Calu3 (cell line): Measurements from ENCODE around the gene EEF1AKMT1. TPM values are rescaled to one million over a fixed set of nuclear protein-coding genes. Genes with fewer than 3 reads are reported as not detected.

Experiments used
- BruUV-seq: library from RNA; stranded (reverse); fragments of 400-500 nt; replicated peaks from 2 replicates; lab custom pipeline; 2021; lab: Mats Ljungman, UMichigan
- CTCF ChIA-PET: fragments of 300-600 bp; sonication (Branson Sonifier 250); formaldehyde crosslinking; loops from one replicate; lab custom pipeline; 2022; ENCODE audit warnings: antibody characterized with exemption; lab: Charles Lee
- DNase-seq: peaks from one replicate; pipeline ENCODE4 v3.0.0; 2022
- H3K27ac Mint-ChIP-seq: one replicate; pipeline ENCODE4 v1.8.0; 2022; ENCODE audit warnings: mixed read lengths; ENCODE audit not compliant: unreplicated experiment
- H3K27me3 Mint-ChIP-seq: one replicate; pipeline ENCODE4 v1.8.0; 2022; ENCODE audit warnings: mixed read lengths; ENCODE audit not compliant: unreplicated experiment
- H3K36me3 Mint-ChIP-seq: one replicate; pipeline ENCODE4 v1.8.0; 2022; ENCODE audit warnings: mild to moderate bottlenecking, moderate library complexity, mixed read lengths; ENCODE audit not compliant: insufficient read depth, unreplicated experiment
- H3K4me1 Mint-ChIP-seq: one replicate; pipeline ENCODE4 v1.8.0; 2022; ENCODE audit warnings: mild to moderate bottlenecking, low read depth, mixed read lengths; ENCODE audit not compliant: unreplicated experiment
- H3K4me3 Mint-ChIP-seq: one replicate; pipeline ENCODE4 v1.8.0; 2022; ENCODE audit warnings: mild to moderate bottlenecking, low read depth, moderate library complexity, mixed read lengths; ENCODE audit not compliant: unreplicated experiment
- H3K9me3 Mint-ChIP-seq: one replicate; pipeline ENCODE4 v1.8.0; 2022; ENCODE audit warnings: low read depth, mixed read lengths; ENCODE audit not compliant: unreplicated experiment
- CTCF ChIP-seq: fragments of 200-600 bp; IDR thresholded peaks from one replicate; pipeline ENCODE4 v1.8.0; 2022; ENCODE audit warnings: antibody characterized with exemption; ENCODE audit not compliant: unreplicated experiment
- intact Hi-C: fragments of 100-400 bp; cut with micrococcal nuclease; formaldehyde crosslinking; loops from one replicate; pipeline ENCODE4 v1.10.0; 2022; ENCODE audit not compliant: unreplicated experiment
- total RNA-seq: library from RNA; stranded (reverse); gene quantifications from 2 replicates; pipeline ENCODE4 v1.2.3, GENCODE V29; 2022

Gene EEF1AKMT1
- total RNA-seq, 1 experiment from 2014 or later = 6.0 TPM

GRCh38 chr13:20696073-20696472, 77.7 kb downstream of the EEF1AKMT1 start:
- H3K9me3 Mint-ChIP-seq = no peaks in the 10 kb centered on the region

GRCh38 chr13:20691616-20692015, 82.1 kb downstream of the EEF1AKMT1 start:
- CTCF ChIA-PET = no interaction called here
- no peak overlapping the region for H3K27ac Mint-ChIP-seq
- H3K27me3 Mint-ChIP-seq = no peaks in the 10 kb centered on the region
- no peak for DNase-seq
- TF ChIP-seq CTCF = no peak
- no peaks in the 10 kb centered on the region for H3K9me3 Mint-ChIP-seq
- no TSS peak for BruUV-seq
- H3K4me3 Mint-ChIP-seq = no peak overlapping the region
- intact Hi-C loops = no loop called here
- no peaks in the 10 kb centered on the region for H3K36me3 Mint-ChIP-seq
- no peaks in the 10 kb centered on the region for H3K4me1 Mint-ChIP-seq

More at GRCh38 chr13:20696073-20696472, 77.7 kb downstream of the EEF1AKMT1 start:
- BruUV-seq = no TSS peak
- Mint-ChIP-seq H3K4me3 (no peak overlapping the region), H3K27me3 (no peaks in the 10 kb centered on the region), H3K27ac (no peak overlapping the region), H3K36me3 (no peaks in the 10 kb centered on the region), H3K4me1 (peaks cover 8% of the 10 kb centered on the region)
- CTCF ChIA-PET = no interaction called here
- no peak for TF ChIP-seq CTCF
- no peak for DNase-seq
- intact Hi-C loops = no loop called here

- no peaks in the 10 kb centered on the region for H3K27me3 Mint-ChIP-seq
- CTCF ChIA-PET = no interaction called here
- BruUV-seq = no TSS peak
- TF ChIP-seq CTCF = no peak
- H3K36me3 Mint-ChIP-seq = no peaks in the 10 kb centered on the region
- H3K27ac Mint-ChIP-seq = no peak overlapping the region
- DNase-seq = no peak
- no peak overlapping the region for H3K4me3 Mint-ChIP-seq
- H3K4me1 Mint-ChIP-seq = no peaks in the 10 kb centered on the region
- no peaks in the 10 kb centered on the region for H3K9me3 Mint-ChIP-seq
- intact Hi-C loops = no loop called here
These were observed 84.5 kb downstream of the EEF1AKMT1 start for GRCh38 chr13:20689291-20689690.

GRCh38 chr13:20686863-20687579, 86.7 kb downstream of the EEF1AKMT1 start:
- TF ChIP-seq CTCF = no peak
- H3K27ac Mint-ChIP-seq = no peak overlapping the region
- no peaks in the 10 kb centered on the region for H3K4me1 Mint-ChIP-seq
- H3K27me3 Mint-ChIP-seq = no peaks in the 10 kb centered on the region
- CTCF ChIA-PET = interaction anchor here (0.6 kb wide), 2 partner anchors 17 to 58 kb away, joined by 3 read pairs; no protein-coding TSS in a partner anchor
- no peaks in the 10 kb centered on the region for H3K9me3 Mint-ChIP-seq
- BruUV-seq = no TSS peak
- intact Hi-C loops = no loop called here
- H3K4me3 Mint-ChIP-seq = no peak overlapping the region
- DNase-seq = no peak
- H3K36me3 Mint-ChIP-seq = no peaks in the 10 kb centered on the region
